ENCODE measurements around the gene PTPRK.

PTPRK gene

DNA sequence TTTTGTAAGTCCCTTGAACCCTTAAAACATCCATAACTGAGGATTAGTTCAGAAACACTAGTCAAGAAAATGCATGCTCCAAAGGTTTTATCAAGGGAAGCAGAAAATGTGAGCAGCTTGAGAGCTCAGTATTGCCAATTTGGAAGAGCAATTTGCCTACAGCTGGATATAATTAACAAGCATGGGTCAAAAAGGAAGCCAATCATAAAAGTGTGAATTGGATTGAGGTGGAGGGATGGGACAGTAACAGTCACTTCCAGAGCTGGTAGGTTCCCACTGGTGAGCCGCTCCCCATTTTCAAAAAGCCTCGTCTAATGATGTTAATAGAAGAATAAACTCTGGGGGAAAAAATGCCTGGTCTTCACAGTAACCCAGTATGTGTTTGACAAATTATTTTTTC, 5.0 kb upstream of the PTPRK start:
- no peak for TF ChIP-seq ZNF274 (IDR thresholded peaks at IDR 0.05; ENCODE audit: low read depth, low read length)
- no peak overlapping the region for H3K4me3 ChIP-seq (ENCODE audit: low read length)

DNA sequence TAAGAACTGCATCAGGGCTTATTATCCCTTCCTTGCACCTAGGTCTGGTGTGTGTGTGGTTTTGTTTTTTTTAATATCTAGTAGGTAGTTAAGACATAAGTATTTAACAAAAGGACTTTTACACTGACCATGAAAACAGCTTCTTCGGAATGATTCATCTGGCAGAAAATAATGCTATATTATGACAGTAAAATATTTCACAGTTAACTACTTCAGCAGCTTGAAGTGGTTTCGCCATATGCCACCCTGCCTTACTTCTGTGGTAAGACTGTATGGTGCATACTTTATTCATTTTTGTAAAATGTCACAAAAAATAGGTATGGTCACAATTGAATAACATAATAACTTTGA, 858 bp upstream of the PTPRK start:
- peak overlapping the region; percentile 71 for H3K4me3 ChIP-seq (ENCODE audit: low read length)
- no peak for TF ChIP-seq ZNF274 (IDR thresholded peaks at IDR 0.05; ENCODE audit: low read depth, low read length)

DNA sequence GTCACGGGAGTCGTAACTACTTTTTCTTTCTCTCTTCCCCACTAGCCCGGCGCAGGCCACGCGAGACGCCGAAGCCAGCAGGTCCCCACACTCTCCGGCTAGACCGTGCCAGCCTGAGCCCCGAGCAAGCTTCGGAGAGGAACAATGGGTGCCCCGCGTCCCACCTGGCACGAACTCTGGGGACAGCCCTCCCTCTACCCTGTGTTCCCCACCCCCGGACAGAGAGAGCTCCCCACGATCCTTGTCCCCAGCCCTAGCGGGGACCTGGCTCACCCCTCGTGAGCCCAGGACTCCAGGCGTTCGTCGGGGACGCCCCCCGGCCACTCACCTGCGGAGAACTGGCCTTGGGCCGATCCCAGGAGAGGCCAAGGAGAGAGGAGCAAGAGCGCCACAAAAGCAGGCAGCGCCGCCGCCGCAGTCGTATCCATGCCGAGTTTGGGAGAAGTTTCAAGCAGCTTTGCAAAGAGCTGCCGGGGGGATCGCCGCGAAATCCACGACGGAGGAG, 416 bp downstream of the PTPRK start:
- TF ChIP-seq ZNF274 (IDR thresholded peaks at IDR 0.05; ENCODE audit: low read depth, low read length): no peak
- H3K4me3 ChIP-seq (ENCODE audit: low read length): peak overlapping the region; percentile 71

DNA sequence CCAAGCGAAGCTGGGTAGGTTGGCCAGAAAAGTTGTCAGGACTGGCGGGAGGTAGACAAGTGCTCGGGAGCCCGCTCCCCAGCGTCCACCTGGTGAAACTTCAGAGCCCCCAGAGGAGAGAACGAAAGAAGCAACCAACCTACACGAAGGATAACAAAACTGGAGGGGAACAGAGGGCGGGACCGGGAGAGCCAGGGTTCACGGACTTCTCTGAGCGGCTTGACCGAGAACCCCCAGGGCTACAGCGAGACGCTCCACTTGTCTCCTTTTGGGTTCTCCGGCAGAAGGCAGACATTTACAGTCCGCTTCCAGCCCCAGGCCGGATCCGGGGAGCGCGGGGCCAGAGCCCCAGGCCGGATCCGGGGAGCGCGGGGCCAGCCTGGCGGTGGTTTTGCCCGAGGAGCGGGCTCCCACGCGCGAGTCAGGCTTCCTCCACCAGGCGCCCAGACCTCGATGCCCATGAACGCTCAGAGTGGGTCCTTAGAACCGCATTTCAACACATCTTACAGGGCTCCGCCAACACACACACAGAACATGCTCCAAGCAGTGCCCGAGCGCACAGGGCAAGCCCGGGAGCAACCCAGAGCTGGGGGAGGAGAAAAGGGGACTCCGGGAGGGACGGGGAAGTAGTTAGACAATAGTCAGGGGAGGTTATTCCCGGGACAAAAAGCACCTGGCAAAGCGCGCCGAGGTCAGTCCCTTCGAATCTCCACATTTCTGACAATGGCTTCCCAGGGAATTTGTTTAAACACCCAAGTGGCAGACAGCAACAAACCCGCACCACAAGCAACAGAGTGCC, 1.1 kb downstream of the PTPRK start:
- TF ChIP-seq ZNF274 (IDR thresholded peaks at IDR 0.05; ENCODE audit: low read depth, low read length): no peak
- peak overlapping the region; percentile 71 for H3K4me3 ChIP-seq (ENCODE audit: low read length)

DNA sequence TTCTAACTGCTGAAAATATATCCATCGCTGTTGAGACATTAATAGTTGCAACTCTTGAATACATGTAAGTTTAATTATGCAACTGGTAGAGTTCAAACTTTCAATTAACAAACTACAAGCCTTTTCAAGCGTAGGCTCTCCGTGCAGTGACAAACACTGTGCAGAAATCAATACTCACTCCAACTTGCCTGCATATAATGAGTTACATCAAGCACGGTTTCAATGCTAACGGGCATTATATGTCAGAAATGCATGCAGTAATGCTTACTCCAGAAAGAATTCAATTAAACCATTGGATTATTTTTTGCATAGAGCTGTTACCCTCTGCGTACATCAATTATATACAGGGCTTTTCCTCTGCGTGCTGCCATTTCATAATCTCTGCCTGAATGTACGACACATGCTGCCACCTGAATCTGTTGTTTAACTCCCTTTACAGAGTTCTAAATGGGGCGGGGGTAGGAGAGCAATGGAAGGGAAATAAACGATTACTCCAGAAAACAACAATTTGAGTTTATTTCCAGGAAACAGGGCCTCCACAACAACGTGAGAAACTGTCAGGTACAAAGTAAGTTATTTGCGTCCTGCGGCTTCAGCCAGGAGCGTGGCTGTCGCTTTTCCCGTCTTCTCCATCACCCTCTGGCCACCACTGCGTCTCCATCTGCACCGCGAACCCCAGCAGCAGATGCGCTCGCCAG, 1.8 kb downstream of the PTPRK start:
- H3K4me3 ChIP-seq (ENCODE audit: low read length): peak overlapping the region; percentile 71
- TF ChIP-seq ZNF274 (IDR thresholded peaks at IDR 0.05; ENCODE audit: low read depth, low read length): no peak

DNA sequence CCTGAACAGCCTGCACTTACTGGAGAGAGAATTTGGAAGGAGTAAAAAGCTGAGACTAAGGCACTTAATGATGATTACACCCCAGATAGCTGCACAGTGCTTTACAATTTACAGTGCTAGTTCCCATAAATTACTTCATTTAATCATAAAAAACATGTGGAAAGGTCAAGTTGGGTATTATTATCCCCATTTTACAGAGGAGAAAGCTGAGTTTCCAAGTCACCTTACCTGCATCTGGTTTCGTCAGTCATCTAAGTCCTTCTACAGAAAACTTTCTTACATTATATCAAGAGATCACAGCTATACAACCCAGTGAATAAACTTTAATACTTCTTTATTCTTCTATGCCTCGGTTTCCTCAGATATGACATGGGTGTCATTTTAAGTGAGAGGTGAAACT, 3.3 kb downstream of the PTPRK start:
- no peak for TF ChIP-seq ZNF274 (IDR thresholded peaks at IDR 0.05; ENCODE audit: low read depth, low read length)
- H3K4me3 ChIP-seq (ENCODE audit: low read length): no peak overlapping the region

DNA sequence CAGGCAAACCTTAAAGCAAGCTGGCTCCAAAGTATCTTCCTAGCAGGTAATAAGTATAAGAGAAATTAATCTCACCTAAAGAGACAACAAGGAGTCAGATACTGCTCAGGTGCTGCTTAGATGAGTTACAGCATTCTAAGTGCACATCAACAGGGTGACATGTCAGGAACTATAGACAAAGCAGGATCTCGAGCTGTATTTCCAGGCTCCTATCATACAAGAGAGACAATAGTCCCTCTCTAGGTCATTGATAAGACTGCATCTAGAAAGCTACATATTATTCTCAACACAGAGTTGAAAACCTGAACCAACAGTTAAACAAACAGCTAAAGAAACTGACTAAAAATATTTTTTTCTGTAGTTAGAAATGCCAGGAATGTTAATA, 3.9 kb downstream of the PTPRK start:
- no peak for TF ChIP-seq ZNF274 (IDR thresholded peaks at IDR 0.05; ENCODE audit: low read depth, low read length)
- H3K4me3 ChIP-seq (ENCODE audit: low read length): no peak overlapping the region

DNA sequence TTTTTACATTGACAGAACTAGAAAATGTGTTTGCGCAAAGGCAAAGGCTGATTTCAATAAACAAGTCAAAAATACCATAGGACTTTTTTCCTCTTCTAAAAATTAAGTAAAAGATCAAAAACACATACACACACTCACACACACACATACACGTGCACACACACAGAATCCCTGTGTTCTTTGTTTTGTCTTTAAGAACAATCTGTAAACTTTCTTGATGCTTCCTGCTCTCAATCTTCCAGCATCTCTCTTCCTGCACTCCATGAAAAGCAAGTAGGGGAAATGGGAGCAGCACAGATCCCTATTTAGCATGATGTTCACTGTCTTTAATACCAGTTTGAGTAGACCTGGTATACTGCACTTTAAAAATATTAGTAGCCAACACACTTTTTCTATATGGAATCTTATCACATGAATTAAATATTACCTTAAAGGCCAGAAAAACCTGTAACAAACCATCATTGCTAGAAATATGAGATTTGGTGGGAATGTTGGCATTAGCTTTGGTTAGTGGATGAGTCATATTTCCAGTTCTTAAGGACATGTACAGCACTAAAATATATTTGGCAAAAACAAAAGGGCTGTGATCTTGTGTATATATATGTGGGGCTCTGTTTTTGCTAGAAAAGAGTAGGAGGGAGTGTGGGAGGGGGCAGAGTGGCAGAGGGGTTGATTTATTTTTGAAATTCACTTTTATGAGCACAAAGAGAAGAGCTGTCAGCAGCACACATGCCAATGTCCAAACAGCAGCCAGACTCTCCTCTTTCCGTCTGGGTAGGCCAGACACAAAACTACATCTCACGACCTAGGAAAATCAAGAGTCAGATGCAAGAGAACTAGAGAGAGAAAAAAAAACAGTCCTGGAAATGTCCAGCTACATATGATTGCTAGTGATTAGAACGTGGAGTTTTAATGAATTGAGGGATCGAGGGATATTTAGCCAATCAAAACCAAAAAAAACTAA, 4.6 kb downstream of the PTPRK start:
- no peak for TF ChIP-seq ZNF274 (IDR thresholded peaks at IDR 0.05; ENCODE audit: low read depth, low read length)
- no peak overlapping the region for H3K4me3 ChIP-seq (ENCODE audit: low read length)

DNA sequence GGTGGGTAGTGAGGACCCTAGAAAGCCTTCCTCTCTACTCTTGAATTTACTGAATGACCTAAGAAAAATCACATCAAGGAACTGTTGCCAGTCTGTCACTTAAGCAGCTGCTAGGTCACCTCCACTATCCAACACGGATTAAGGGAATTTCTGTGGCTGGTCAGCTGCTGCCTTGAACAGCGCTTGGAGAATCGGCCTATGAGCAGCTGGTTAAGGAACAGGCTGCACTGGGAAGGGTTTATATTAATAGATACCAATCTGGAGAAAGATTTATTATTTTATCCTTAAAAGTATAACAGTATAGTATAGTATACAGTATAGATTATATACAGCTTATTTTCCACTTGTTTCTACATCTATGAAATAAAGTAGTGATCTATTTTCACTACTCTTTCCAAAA, 6.5 kb downstream of the PTPRK start:
- no peak for TF ChIP-seq ZNF274 (IDR thresholded peaks at IDR 0.05; ENCODE audit: low read depth, low read length)
- H3K4me3 ChIP-seq (ENCODE audit: low read length): no peak overlapping the region

DNA sequence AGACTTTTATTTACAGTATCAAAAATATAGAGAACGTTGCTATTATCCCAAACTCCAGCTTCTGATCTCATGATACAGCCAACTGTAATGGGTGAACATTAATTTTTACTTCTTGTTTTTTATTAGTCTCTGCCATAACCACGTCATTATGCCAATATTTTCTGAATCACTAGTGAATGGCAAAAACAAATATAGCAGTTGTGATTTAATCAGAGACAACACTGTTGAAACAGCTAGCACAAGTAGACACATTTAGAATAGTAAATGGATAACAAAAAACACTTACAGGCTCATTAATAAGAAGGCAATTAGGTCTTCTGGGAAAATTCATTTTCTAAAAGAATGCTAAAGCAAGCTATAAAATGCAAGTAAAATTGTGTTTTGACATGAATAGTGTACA, 8.1 kb downstream of the PTPRK start:
- no peak for TF ChIP-seq ZNF274 (IDR thresholded peaks at IDR 0.05; ENCODE audit: low read depth, low read length)
- H3K4me3 ChIP-seq (ENCODE audit: low read length): no peak overlapping the region

DNA sequence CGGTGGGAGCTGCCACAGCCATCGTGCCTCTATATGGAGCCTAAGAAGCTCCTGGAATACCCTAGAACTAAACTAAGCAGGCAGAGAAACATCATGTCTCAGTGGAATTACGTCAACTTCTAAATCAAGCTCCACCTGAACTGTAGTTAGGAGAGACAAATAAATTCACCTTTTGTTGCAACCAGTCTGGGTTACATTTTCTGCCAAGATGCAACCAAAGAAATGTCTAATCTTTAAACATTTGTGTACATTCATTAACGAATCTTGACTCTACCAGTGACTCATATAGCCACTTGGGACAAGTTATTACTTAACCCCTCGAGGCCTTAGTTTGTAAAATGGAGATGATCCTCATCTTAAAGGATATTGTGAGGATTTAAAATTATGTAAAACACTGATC, 8.9 kb downstream of the PTPRK start:
- no peak overlapping the region for H3K4me3 ChIP-seq (ENCODE audit: low read length)
- no peak for TF ChIP-seq ZNF274 (IDR thresholded peaks at IDR 0.05; ENCODE audit: low read depth, low read length)

DNA sequence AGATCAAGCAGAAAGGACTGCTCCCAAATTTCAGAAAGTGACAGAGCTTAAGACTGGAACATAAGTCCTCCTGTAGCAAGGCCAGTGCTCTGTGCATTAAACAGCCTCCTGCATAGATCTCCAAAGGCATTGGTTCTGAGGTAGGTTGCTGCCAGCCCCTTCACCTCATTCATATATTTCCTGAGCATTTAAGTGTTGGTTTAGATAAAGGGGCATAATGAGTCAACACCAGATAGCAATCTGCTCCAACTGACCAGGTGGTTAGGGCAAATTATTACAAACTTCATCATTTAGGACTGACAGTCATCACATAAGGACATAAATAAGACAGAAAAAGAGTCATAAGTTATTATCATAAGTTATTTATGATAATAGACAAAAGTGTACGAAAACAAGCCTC, 10.7 kb downstream of the PTPRK start:
- H3K4me3 ChIP-seq (ENCODE audit: low read length): no peak overlapping the region
- no peak for TF ChIP-seq ZNF274 (IDR thresholded peaks at IDR 0.05; ENCODE audit: low read depth, low read length)

DNA sequence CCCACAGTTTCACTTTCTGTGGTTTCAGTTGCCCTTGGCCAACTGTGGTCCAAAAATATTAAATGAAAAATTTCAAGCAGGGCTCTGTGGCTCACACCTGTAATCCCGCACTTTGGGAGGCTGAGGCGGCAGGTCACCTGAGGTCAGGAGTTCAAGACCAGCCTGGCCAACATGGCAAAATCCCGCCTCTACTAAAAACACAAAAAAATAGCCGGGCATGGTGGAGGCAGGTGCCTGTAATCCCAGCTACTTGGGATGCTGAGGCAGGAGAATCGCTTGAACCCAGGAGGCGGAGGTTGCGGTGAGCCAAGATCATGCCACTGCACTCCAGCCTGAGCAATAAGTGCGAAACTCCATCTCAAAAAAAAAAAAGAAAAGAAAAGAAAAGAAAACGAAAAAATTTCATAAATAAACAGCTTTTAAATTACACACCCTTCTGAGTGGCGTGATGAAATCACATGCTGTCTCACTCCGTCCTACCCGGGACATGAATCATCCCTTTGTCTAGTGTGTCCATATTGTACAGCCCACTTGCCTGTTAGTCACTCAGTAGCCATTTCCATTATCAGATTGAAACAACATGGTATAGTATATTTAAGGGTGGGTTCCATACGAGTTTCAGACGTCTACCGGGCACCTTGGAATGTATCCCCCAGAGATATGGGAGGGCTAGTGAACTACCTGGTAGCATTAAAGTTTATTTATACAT, 11.7 kb downstream of the PTPRK start:
- TF ChIP-seq ZNF274 (IDR thresholded peaks at IDR 0.05; ENCODE audit: low read depth, low read length): no peak
- H3K4me3 ChIP-seq (ENCODE audit: low read length): no peak overlapping the region
